Measurements from ENCODE around the gene AIM2.
"Not testable (repeated sequence)": the region's sequence is repeated elsewhere in the genome, so short reads cannot be mapped to it uniquely, and the experiment has no call there.

The AIM2 gene

DNA sequence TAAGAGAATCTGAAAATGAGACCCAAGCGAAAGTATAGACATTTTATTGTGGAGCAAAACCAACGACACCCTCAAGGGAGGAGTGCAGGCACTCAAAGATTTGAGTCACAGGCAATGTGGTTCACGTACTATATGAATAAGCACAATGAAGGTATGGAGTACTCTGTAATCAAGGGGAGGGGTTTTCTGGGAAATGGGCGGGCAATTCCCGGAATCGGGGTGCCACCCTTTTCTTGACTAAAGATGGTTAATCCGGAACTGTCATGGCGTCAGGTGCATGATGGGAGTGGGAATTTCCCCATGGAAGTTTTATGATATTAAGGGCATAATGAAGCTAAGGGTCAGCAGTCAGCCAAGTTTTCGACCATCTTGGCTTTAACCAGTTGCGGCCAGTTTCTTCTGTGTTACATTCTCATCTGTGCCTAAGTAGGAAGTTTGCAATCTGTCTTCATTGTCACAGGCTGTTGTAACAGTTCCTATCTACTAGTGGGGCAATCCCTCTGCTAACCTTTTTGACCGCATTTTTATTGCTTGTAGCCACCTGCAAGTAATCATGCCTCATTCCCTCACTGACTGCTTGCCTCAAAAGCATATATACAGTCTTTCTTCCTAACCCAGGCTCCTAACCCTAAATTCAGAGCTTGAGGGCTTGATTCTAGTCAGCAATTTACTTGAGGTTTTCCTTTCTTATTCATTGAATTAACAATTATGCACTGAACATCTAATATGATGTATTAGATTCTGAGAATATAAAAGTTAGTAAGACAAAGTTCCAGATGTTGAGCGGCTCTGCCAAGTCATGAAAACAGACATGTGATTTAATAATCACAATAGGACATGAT lies 775 bp upstream of the AIM2 start:
- DNase-seq, result no peak

DNA sequence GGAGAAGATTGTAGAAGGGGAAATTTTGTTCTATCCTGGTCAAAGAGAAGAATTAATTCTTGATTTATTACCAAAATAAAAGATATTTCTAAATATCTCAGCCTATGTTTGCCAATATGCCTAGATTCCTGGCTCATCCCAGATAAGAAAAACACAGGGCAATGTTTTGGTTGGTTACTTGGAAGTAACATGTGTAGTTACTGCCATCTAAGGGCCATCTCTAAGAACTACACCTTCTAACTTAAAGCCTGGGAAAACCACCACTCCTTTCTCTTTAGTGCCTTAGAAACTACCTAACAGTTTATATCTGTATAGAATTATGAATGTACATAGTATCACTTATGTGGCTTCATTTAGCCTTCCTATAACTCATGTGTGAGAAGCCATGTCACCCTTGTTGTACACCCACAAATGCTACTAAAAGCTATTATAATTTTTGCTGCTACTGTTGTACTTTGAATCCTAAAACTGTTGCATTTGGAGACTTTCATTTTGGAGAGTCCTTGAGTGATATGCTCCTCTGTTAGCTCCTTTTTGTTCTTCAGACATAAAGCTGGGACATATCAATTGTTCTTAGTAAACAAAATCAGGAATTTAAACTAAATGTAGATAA lies 4.5 kb downstream of the AIM2 start:
- peak in 1 of 2 experiments; percentile 44 for DNase-seq

DNA sequence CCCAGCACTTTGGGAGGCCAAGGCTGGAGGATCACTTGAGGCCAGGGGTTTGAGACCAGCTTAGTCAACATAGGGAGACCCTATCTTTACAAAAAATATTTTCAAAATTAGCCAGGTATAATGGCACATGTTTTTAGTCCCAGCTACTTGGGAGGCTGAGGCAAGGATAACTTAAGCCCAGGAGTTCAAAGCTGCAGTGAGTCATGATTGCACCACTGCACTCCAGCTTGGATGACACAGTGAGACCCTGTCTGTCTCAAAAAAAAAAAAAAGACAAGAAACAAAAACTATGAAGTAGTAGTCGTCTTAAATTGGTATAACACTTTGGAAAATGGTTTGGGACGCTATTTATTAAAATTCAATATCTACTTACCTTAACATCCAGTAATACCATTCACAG lies 7.7 kb downstream of the AIM2 start:
- DNase-seq, result no peak

DNA sequence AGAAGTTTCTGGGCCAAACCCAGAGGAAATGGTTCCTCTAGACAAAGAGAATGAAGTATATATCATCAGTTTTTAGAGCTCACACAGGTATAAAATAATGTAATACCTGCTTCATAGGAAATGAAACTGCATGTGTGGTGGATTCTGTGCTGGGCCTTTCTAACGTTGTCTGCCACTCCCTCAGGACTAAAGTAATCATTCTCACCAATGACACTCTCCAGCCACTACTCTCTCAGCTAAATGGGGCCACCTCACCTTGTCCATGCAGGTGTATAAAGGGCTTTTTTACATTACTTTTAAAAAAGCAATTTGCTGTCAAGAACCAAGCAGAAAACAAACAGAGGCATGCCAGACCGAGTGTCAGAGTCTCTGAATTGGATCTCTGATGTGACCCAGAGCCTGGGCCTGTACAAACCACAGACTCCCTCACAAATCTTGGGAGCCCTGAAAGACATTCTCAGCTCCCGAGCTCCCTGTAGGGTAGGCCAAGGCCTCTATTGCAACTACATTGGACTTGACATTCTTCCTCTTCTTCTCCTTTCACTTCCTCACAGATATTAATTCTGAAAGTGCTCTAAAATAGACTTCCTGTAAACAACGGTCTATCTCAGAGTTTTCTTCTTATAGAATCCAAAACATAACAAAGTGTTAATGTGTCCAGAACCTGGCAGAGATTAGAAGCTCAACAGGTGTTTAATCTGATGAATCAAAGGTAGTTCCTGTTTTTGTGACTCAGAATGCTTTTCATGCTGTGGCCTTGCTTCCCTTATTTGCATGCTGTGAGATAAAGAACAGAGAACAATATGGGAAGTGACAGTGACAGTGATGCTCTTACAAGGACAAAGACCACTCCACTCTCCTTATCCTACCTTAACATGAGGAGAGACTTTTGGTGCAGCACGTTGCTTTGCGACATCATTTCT lies 8.6 kb downstream of the AIM2 start:
- no peak for DNase-seq

DNA sequence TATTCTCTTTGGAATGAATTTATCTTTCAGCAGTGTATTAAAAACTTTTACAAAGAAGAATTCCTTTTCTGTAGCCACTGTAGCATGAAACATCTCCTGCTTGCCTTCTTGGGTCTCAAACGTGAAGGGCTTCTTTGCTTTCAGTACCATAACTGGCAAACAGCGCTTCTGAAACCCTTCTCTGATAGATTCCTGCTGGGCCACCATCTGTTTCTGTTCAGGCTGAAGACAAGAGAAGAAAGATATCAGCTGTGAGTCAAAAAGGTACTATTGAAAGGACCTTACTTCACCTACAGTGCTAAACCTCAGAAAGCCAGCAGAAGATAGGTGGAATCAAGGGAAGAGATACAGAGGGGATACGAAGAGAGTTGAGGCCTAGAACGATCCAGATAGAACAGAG lies 10.5 kb downstream of the AIM2 start:
- no peak for DNase-seq

DNA sequence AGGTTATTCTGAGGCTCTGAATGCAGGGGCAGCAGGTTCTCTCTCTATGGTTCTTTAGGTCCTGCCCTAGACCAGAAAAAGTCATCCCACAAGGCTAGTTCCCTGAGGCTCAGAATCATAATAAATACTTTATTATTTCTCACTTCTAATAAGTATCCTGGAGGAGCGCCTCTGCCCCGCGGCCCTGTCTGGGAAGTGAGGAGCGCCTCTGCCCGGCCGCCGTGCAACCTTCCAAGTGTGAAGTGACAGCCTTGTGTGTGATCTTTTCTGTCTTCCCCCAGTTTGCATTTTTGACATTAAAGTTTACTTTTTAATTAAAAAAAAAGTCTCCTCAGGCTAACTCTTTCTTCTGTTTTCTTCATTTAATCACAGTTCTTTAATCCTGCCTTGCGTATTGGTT lies 11.5 kb downstream of the AIM2 start:
- no peak for DNase-seq

DNA sequence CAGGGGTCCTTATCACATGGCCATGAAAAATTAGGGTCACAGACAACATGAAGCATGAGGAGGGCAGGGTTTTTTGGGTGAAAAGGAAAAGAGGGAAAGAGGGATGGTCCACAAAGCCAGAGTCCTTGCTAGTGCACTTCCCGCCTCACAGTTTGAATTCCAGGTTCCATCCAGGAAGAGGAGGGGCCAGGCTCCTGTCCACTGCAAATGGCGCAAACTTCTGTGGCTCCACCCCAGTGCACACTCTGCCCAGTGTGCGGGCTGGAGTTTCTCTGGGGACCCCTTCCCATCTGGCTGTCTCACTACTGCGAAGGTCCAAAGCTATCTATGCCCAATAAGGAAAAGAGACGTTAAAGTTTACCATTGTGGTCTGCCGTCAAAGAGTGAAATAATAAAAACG lies 17.8 kb downstream of the AIM2 start:
- no peak for DNase-seq

DNA sequence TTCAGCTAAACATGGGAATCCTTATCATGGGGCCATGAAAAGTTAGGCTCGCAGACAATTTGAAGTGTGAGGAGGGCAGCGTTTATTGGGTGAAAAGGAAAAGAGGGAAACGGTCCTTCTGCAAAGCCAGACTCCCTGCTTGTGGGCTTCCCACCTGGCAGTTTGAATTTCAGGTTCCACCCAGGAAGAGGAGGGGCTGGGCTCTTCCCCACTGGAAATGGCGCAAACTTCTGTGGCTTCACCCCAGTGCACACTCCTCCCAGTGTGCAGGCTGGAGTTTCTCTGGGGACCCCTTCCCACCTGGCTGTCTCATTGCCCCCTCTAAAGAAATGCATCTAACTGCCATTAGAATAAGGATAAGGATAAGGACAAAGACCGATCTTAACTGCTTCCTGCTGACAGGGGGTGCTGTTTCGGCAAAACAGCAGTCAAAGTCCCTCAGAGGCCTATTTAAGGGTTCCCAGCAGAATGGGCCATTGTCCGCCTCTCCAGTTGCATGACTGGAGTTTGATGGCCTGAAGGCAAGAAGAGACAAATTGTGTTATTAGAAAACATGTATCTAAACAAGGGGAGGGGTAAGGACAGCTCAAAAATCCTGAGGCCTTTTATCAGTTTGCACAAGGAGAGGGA lies 20.4 kb downstream of the AIM2 start:
- no peak for DNase-seq

DNA sequence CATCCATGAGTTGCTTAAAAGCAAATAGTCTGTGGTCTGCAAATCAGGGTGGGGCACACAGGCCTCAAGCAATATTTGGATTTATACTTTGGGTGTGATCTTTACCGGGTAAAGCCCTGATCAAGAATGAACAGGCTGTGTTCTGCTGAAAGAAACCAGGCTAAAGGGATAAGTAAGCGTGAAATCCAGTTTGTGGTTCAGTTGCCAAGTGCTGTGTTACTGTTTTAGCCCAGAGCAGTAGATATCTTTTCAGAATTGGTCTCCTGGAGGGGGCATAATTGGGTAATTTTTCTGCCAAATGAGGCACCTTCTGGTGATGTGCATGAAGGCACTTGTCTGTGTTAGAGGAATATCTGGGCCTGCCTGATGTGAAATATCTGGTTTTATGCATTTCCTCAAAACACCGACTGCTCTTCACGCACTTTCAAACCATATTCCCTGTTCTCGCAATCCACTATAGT lies 21.4 kb downstream of the AIM2 start:
- DNase-seq, result no peak

DNA sequence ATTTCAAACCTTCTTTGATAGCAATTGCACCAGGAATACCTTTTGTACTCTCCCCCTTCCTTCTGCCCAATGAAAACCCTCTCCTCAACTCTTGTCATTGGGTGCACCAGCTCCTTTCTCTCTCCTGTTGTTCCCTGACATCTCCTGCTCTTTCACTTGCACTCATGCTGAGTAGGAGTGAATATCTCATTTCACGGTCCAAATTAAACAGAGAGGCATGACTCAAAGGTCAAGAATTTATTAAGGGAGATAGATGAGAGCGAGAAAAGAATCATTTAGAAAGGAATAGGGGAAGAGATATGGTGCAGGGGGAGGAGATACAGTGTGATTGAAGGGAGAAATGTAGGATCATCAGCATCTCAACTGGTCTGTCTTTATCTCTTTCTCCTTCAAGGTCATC lies 22.1 kb downstream of the AIM2 start:
- no peak for DNase-seq

DNA sequence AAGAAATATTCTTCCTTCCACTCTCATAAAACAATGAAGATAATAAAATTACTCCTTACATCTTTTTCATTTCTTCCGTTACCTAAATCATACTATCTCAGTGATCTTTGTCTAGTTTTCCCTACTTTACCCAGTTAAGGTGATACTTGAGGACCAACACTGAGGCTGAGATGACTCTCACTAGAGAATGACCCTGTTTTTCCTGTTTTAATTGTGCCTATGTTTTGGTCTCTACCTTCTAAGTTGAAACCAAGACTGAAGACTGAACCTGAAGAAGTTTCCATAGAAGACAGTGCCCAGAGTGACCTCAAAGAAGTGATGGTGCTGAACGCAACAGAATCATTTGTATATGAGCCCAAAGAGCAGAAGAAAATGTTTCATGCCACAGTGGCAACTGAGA lies 25.1 kb downstream of the AIM2 start:
- DNase-seq, result no peak

DNA sequence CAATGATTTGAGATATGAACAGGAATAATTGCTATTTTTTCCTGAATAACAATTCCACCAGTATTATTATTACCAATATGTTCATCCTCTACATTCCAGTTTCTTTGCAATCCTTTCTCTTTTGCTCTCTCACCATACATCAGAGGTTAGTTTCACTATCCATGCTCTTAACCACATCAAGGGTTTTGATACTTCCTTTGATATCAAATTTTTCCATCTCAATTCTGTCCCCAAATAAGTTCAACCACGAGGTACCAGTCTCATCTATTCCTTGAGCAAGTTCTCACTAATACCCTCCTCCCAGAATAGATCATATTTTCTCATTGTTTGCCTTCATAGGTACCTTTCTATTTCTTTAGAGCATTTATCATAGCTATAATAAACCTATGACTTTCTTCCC lies 30.1 kb downstream of the AIM2 start:
- DNase-seq, result not testable (repeated sequence)

DNA sequence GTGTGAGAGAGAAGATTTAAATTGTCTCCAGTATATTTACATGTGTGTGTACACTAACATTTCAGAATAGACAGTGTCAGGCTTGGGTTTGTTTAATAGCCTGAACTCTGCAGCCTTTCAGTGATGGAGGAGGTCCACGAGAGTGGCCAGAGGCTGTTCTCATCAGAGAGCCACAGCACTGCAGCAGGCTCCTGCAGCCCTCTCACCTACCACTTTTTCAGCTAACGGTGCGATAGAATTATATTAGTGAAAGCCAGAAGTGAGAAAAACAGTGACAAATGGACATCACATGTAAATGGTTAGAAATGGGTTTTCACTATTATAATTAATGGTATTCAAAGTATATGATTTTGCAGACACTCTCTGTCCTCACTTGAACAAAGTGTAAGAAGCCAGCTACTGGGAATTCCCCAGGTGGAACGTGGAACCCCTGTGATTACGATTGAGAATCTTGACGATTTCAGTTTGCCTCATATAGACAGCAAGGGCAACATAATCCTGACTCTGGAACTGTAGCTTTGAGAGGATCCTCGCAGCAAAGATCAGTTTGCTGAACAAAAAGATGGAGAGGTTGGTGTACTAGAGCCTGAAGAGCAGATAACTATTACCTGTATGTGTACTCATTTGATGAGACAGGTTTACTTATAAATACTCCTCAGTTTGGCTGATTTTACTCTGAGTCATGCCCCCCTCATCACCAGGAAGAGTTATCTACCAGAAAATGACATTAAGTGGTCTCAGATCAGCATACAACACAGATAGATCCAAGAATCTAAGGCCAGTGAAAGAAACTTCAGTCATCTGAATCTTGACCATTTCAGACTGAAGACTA lies 35.5 kb downstream of the AIM2 start:
- DNase-seq, result no peak

DNA sequence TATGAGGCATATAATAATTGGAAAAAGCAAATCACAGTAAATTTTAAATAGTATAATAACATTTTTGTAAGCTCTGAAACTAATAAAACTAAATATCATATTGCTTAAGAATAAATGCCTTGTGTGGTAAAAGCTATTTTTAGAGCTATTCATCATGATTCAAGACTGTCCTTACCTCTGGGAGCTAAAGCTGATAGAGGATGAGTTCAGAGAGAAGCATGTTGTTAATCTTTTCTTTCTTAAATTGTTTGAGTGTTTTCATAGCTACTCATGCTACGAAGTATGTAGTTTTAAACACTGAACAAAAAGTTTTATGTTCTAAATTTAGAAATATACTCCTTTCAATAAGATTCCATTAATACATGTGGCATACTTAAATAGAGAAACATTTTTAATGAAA lies 36.4 kb downstream of the AIM2 start:
- no peak for DNase-seq

DNA sequence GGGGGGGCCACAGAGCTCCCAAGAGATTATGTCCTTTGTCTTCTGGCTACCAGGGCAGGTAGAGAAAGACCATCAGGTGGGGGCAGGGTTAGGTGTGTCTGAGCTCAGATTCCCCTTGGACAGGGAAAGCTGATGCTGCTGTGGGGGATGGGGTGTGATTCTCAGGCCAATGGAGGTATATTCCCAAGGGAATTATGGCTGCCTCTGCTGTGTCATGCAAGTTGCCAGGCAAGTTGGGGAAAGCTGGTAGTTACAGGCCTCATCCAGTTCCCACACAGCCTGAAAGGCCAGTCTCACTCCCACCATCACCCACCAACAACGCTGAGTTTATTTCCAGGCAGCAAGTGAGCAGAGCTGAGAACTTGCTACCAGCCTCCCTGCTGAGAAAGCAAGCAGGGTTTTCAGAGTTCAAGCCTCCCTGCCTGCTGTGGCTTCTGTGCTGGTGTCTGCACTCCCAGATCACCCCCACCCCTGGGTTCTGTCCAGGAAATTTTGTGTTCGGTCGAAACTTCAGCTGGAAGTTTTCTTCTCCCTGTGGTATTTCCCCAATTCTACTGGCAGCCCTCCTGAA lies 45.6 kb downstream of the AIM2 start:
- DNase-seq, result no peak

DNA sequence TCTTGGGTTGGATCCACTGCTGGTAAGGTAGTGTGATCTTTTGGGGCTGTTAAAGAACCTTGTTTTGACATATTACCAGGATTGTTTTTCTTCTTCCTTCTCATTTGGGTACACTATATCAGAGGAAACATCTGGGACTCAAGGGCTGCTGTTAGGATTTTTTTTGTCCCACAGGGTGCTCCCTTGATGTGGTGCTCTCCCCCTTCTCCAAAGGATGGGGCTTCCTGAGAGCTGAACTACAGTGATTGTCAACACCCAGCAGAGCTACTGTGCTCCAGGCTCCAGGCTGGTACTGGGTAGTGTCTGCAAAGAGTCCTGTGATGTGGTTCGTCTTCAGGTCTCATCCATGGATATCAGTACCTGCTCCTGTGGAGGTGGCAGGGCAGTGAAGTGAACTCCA lies 46.3 kb downstream of the AIM2 start:
- no peak for DNase-seq

DNA sequence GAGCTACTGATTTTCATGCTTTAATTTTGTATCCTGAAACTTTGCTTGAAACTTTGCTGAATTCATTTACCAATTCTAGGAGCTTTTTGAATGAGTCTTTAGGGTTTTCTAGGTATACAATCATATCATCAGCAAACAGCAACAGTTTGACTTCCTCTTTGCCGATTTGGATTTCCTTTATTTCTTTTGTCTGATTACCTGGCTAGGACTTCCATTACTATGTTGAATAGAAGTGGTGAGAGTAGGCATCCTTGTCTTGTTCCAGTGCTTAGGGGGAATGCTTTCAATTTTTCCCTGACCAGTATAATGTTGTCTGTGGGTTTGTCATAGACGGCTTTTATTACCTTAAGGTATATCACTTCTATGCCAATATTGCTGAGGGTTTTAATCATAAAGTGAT lies 49.7 kb downstream of the AIM2 start:
- DNase-seq, result not testable (repeated sequence)

DNA sequence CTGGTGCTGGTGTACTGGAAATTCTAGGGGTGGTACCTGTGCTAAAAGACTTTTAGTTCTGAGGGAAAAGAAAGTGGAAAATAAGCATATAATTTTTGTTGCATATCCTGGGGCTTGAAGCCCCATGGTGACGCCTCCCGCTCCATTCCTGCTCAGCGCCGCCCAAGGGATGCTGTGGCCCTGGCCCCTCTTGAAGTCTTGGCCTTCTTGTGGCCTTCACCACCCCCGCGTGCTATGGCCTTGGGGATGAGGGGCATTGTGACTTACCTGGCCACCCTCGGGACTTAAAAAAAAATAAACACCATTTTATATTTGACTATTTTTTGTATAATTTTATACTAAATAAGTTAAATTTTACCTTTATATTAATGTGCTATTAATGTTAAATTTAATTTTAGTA lies 51.5 kb downstream of the AIM2 start:
- DNase-seq, result no peak

DNA sequence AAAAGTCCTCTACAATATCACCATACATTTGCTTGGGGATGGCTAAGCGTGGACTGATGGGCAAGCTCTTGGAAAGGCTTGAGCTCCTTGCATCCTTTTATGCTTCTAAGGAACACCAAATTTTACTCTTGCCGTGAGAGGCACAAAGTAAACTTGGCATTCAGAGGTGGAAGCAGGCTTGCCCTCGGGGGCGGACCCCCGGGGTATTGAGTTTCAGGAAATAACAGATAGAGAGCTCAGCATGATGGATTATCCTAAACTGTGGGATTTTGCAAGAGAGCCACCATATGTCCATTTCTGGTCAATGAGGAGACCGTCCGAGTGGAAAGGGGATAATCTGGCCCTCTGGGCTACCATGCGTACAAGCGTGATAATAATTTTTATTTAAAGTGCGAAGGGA lies 52.8 kb downstream of the AIM2 start:
- DNase-seq, result no peak

DNA sequence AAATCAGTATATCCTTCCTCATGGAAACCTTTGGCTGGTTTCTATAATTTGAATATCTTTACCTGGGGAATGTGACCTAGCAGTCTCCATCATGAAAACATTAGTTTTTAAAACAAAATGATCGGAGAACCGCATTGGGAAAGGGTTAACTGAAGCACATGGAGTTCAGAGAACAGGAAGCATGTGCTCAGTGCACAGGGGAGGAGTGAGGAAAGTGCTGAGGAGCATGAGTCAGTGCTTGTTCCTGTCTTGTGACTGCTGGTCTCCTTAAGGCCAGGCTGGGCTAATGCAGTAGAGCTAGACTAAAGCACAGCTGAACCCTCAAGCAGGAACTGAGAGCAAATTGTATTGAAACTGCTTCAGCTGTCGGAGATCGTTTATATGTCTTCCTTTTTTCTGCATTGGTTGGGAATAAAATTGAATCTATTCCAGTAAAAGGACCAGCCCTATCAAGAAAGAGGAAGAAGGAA lies 61.1 kb downstream of the AIM2 start:
- no peak for DNase-seq

DNA sequence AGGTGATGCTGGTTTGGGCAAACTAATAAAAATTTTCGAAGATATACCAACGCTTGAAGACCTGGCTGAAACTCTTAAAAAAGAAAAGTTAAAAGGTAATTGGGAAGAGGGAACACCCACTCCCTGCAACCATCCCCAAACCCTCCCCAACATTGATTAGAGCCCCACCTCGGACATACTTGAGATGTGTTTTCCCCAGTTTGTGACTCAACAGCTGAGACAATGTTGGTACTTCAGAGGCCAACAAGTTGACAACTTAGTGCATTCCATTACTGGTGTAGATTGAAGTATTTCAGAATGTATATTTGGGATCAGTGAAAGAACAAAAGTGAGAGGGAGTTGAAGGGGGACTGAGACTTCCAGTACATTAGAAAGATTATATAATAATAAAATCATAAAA lies 61.7 kb downstream of the AIM2 start:
- DNase-seq, result no peak

All from NCI-H524 (cell line).